HG03025 (cell line): Measurements from ENCODE around the gene AKIP1.
"Not testable (repeated sequence)": the region's sequence is repeated elsewhere in the genome, so short reads cannot be mapped to it uniquely, and the experiment has no call there.

ENCODE experiments used
- ATAC-seq: cut with Tn5 transposase; IDR thresholded peaks from one replicate; pipeline ENCODE4 v1.9.1; 2021; ENCODE audit warnings: mild to moderate bottlenecking, moderate library complexity; ENCODE audit not compliant: unreplicated experiment, low FRiP score

The AKIP1 gene

GRCh38 chr11:8914661-8915018, 3.7 kb downstream of the AKIP1 start:
- ATAC-seq: no peak

DNA sequence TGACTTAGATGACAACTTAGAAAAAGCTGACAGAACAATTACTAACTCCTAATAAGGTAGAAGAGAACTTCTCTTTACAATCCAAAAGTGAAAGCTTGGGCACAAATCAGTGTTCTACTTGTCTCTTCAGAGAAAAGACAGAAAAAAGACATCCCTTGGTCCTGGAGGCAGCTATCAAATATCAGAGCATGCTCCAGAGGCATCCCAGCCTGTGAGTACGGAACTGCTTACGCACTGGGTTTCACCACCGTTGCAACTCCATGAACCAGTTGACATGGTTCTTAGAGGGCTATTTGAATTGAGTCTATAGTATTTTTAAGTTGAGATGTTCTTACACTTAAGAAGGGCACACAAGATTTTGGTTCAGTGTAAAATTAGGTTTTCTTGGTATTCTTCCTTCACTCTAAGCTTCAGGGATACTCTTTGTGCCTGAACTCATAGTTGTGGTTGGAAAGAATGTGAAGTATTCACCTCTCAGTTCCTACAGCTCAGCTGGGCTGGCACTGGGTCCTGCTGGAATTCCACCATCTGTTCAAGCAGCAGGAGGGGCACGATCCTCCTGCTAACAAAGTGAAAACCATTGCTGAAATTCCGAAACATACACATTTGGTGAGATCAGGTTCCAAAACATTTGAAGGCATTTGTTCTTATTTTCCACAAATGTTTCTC, 6.3 kb downstream of the AKIP1 start:
- ATAC-seq: no peak

GRCh38 chr11:8922691-8923090, 11.7 kb downstream of the AKIP1 start:
- no peak for ATAC-seq

- no peak for ATAC-seq
Observed at GRCh38 chr11:8925711-8926110, 14.7 kb downstream of the AKIP1 start.

DNA sequence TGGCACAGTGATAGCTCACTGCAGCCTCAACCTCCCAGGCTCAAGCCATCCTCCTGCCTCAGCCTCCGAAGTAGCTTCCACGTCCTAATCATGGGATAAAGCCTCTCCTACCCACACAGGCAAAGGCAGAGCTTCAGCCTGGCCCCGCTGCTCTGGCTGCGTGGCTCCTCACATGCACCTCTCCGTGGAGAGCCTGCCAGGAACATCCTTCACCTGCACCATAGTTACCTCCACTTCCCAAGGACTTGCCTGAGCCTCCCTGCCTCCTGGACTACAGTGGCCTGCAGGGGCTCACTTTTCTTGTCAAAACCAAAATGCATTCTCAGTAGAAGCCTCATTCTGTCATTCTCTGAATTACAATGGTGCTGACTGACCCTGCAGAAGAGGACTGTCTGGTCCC, 15.2 kb downstream of the AKIP1 start:
- ATAC-seq: no peak

DNA sequence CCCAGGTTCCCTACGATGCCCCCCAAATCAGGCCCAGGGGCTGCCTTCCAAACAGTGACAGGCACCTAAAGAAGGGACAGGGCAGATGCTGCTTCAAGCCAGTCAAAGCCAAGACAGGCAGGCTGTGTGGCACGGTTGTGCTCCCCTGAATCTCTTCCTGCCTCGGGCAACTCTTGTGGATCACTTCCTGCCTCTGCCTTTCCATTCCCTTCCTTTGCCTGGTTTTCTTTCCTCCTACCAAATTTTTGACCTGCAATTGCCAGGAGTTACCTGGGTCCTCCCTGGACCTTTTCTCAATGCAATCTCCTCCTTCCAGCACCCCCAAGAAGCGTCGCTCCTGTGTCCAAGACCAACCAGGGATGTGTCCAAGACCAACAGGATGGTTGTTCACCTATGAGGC, 16.2 kb downstream of the AKIP1 start:
- no peak for ATAC-seq

- ATAC-seq: no peak
Observed at GRCh38 chr11:8928205-8928604, 17.2 kb downstream of the AKIP1 start.

- ATAC-seq: no peak
Observed at GRCh38 chr11:8928981-8929615, 18.1 kb downstream of the AKIP1 start.

DNA sequence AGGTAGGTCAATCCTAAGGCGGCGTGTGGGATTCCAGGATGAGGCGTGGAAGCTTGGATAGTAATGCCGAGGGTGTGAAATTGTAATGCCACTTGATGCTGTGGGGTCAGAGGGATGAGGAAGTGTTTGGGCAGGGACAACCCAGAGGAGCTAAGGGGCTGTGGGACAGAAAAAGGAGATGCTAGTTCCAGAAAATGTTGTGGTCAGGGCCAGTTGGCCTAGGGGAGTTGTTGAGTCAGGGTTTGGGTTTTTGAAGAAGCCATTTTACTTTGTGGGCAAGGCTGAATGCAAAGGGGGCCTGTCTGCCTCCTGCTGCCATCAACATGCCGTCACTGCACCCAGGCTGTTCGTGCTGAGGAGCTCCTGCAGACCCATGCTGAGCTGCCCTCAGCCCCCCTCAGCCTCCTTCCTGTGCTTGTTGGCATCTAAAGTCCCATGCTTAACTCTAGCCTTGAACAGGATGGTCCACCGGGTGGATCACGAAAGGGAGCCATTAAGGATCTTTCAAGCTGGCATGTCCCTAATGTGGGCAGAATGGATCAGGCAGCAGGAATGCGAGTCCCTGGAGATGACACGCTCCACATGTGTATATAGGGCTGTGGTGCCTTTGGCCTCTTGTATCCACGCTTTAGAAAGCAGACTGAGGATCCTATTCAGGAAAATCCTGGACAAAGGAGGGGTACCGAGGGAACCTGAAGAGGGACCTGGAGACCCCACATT, 19.6 kb downstream of the AKIP1 start:
- no peak for ATAC-seq

DNA sequence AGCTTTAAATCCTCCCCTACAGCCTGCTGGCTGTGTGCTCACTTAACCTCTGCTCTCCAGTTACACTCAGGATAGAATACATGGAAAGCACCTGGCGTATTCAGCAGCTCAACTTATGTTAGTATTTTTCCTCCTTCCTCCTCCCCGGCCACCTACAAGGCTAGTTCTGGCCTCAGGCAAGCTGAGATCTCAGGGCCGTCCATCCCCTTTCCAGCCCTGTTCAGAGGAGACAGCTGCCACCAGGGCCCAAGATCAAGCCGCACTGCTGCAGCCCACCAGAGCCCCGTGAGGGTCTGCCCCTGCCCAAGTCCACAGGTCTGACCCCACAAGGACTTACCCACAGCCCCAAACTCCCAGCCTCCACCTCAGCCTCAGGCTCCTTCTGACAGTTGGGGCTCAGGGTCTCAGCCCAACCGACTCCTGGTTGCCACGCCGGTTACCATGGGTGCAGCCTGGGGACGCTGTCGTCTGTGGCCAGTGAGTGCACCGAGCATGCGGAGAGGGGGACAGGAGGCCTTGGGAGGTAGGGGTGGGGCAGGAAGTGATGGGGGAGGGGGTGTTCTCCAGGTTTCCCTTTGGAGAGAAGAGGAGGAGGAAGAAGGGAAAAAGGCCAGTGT, 21.7 kb downstream of the AKIP1 start, which contains the start of gene C11orf16:
C11orf16 (minus strand) TSS at position 384 of the 617 bp plus-strand sequence. CDS start 639 bp downstream, outside the sequence.
- ATAC-seq: no peak

- no peak for ATAC-seq
Observed at GRCh38 chr11:8933931-8934330, 22.9 kb downstream of the AKIP1 start.

DNA sequence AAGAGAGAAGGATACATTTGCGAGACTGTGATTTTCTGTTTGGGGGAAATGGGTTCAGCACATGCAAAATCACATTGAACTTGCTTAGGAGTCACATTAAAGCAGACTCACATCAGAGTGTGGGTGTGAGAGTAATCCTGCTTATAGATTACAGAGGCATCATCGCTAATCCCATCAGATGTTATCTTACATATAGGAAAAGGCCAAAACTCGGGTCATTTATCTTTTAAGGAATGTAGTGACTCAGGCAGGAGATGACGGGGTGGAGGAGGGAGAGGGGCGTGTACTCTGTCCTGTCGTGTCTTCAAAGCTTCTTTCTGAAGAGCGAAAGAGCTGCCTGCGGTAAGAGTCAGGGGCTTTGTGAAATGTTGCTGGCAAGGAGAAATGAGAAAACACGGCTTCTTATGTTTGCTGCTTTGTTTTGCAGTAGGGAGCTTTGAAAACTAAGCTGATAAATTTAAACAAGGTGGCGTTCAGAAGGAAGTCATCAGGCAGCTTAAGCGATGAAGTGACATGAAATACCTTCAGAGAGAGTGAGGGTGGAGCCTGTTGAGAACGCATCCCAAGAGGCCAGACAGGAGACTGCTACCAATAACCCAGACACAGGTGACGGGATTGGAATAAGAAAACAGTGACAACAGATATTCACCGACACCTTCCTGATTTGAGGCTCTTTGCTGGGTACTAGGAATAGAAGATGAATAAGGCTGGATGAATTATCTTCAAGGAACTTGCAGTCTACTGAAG, 23.9 kb downstream of the AKIP1 start:
- no peak for ATAC-seq

DNA sequence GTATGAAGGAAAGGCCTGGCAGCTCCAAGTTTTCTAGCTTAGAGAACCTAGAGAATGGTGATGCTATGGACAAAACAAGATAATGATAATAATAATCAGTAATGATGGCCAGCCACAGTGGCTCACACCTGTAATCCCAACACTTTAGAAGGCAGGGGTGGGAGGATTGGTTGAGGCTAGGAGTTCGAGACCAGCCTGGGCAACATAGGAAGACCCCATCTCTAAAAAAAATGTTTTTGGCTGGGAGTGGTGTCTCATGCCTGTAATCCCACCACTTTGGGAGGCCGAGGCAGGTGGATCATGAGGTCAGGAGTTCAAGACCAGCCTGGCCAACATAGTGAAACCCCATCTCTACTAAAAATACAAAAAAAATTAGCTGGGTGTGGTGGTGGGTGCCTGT, 24.8 kb downstream of the AKIP1 start:
- not testable (repeated sequence) for ATAC-seq

DNA sequence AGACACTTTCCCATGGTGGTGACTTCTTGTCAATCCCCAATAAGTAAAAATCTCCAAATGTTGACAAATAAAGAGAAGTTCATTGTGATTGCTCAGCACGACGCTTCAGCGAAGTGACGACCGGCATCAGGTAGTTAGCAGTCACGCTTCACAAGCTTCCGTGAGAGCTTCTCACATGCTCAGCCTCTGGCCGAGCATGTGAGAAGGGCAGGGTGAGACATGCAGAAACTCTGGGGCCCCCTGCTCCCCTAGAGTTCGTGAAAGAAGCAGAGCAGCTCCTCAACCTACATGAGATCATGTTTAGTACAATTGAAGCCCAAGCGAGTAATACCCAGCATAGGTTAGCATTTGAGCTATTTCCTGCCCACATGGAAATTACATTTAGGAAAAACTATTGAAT, 26.2 kb downstream of the AKIP1 start:
- ATAC-seq: no peak

DNA sequence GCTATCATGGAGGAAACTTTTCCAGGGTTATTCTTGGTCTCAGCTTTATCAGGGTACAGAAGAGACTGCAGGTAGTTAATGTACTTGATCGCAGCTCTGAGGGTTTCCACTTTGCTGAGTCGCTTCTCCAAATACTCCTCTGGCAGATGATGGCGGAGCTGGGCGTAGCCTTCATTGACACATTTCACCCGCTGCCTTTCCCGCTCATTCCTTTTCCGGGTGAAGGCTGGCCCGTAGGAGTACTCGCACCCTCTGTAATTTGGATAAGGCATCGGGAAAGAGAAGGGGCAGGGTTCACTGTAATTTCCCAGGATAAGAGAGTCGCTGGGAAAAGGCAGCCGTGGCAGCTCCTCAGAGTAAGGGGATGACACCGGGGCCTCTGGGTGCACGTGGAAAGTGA, 26.7 kb downstream of the AKIP1 start:
- no peak for ATAC-seq

- ATAC-seq: no peak
Observed at GRCh38 chr11:8941341-8942103, 30.5 kb downstream of the AKIP1 start.

DNA sequence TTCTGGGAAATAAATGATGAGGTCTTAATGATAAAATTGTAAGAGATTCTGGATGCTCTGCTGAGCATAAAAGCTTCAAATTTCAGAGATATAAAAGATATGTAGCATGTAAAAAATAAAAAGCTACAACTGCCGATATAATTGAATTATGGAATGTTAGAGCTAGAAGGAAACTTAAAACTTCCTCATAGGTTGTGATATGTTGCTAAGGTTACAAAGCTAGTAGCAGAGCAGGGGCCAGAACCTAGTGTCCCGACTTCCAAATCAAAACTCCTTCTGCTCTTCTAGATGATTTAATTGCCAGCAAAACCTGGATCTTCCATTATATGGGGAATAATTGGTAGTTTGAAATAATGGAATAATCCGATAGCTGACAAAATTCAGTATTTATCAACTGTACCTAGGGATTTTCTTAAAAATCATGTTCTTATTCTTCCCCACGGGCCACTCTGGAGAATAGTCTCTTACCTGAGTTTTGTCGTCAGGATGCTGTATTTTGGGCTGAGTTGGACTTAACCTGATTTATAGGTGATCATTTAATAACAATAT, 31.6 kb downstream of the AKIP1 start, which contains the start of gene ASCL3:
ASCL3 (minus strand) TSS at position 499 of the 549 bp plus-strand sequence. CDS start 4,855 bp downstream, outside the sequence.
- ATAC-seq: no peak

DNA sequence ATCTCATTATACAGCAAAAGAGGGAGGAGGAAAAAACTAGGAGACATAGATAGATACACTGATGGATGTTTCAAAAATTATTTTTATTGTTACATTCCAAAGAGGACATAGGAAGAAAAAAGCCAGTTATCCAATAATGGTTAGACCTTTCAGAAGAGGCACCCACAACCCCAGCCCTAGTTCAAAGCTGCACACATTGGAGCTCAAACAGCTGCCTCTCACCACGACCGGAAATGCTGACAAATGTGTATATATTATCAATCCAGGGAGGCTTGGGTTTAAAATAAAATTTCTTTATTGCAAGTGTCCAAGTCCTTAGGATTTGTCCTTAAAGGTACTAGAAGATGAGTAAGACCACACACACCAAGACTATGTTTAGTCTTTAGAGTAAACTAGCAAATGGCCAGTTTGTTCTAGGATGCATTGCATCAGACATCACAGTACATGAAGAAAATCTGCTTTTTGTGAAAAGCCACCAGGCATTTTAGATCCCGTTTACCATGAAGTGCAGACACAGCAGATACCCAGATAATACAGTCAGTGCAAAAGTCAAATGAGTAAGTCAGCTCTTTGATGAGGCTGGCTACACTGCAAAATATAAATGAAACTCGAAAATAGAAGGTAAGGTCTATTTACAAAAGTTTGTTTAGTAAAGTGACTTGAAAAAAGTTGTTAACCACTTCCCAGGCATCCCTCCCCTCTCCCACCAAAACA, 36.4 kb downstream of the AKIP1 start:
- ATAC-seq: no peak

DNA sequence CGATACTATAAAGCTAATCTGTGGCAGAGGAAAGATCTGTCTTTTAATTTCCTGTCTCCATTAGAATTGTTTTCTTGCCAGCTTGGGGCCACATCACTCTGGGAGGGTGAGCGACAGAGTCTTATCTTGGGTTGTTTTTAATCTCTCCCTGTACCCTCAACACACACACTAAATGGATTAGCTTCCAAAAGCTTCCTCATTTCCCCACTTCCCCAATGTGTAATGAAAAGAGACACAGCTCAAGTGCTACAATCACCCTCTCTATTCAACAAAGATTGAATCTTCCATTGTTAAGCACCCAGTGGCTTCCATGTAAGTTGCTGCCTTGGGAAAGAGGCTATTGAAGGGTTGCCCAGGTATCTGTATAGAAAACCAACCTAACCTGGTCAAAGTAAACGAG, 37.9 kb downstream of the AKIP1 start:
- no peak for ATAC-seq
